ENCODE data around the gene BMP8A. TPM values are rescaled to one million over a fixed set of nuclear protein-coding genes. Genes with fewer than 3 reads are reported as not detected.
A peak's percentile ranks its signal among the peaks of the same experiment; 100 is the strongest.
"Not testable (repeated sequence)": the region's sequence is repeated elsewhere in the genome, so short reads cannot be mapped to it uniquely, and the experiment has no call there.

BMP8A gene
- total and polyA plus RNA-seq, 9 of the 15 experiments (the other 6 are each of a cell fraction or from before 2014, with no cell fraction given) = 0.05 to 0.31 TPM; not detected in 7

DNA sequence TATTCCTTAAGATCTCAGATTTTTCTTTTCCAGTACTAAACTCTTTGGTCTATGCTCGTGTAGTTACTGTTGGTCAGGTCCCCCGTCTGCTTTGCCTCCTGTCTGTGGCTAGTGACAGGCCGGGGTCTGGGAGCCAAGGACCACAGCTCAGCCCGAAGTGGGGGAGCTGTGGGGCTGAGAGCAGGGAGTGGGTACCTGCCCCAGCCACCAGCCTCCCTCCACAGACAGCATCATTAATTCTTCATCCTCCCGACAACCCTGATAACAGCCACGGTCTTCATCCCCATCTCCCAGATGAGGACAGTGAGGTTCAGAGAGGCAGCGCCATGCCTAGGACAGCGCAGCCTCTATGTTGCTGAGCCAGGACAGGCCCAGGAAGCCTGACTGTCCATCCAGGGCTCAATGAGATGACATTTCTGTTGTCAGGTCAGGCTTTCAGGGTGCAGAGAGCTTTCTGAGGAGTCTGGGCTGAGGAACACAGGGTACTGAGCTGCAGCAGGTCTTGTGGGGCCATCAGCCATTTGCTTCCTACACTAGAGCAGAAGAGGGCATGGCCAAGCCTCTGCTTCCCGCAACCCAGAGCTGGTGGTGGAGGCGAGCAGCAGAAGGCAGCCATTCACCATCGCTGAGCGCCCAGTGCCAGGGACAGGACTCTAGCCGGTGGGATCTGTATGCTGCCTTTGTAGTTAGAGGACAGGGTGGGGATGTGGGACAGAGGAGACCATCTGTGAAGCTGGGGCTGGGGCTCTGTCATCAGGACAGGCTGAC, 1.8 kb downstream of the BMP8A start:
- BruUV-seq (replicated peaks); H4K20me1 ChIP-seq (replicated peaks; ENCODE audit: control insufficient read depth, insufficient read depth, low read length); CTCF ChIA-PET (ENCODE audit: low intra/inter-chr PET ratio); H3K79me2 ChIP-seq (ENCODE audit: control insufficient read depth, insufficient read depth, low read length); H3K4me3 ChIP-seq; H3K36me3 ChIP-seq (ENCODE audit: control insufficient read depth, insufficient read depth, low read length); H3K4me2 ChIP-seq (ENCODE audit: insufficient read depth, low read length); ATAC-seq; H3K27ac ChIP-seq (ENCODE audit: extremely low read depth, low read depth, low read length); DNase-seq (ENCODE audit: extremely low read depth in 1 of 4, low spot score in 3 of 4); H2AFZ ChIP-seq (ENCODE audit: low read depth, low read length); H3K9me3 ChIP-seq (replicated peaks; ENCODE audit: control insufficient read depth, insufficient read depth, low read depth, low read length); intact Hi-C loops (cut with micrococcal nuclease); H3K9me1 ChIP-seq (ENCODE audit: control insufficient read depth, insufficient read depth, low read length); H3K9ac ChIP-seq (ENCODE audit: insufficient read depth in 1 of 2, low read depth in 2 of 2, low read length in 2 of 2); in situ Hi-C loops (cut with MboI): not testable (repeated sequence)
- peaks cover 4 to 30% of the 10 kb centered on the region in 2 experiments for H3K27me3 ChIP-seq (ENCODE audit: control insufficient read depth in 2 of 2, insufficient read depth in 2 of 2, low read length in 2 of 2)
- WGBS (ENCODE audit: insufficient coverage, low coverage, missing lambda C conversion rate) = 16% methylated on average over 13 of the region's 13 CpGs
- peak; percentile 29 for FAIRE-seq
- POLR2A ChIA-PET = interaction anchor here (0.6 to 0.7 kb wide), 2 partner anchors 16 to 403 kb away, joined by 3 to 5 read pairs; no protein-coding TSS in a partner anchor
- 0 out of 2 replicates have a peak, but pooled peaks have one; percentile 74 for TF ChIP-seq EZH2 (IDR thresholded peaks at IDR 0.05; ENCODE audit: borderline replicate concordance, low read depth, low read length)
- peaks cover 0 to 28% of the 10 kb centered on the region in 2 experiments; a peak in 2 of 5 replicates for H3K4me1 ChIP-seq (replicated peaks in 1 of 2; ENCODE audit: control insufficient read depth in 2 of 2, insufficient read depth in 2 of 2, low read length in 2 of 2)

GRCh38 chr1:39494671-39495410, 3.4 kb downstream of the BMP8A start:
- ChIA-PET CTCF (ENCODE audit: low intra/inter-chr PET ratio) (no interaction called here), POLR2A (interaction anchor here (0.6 to 0.8 kb wide), 3 partner anchors 46 to 892 kb away, joined by 3 to 4 read pairs (median 3); no protein-coding TSS in a partner anchor)
- intact Hi-C loops (cut with micrococcal nuclease) = no loop called here
- in situ Hi-C loops (cut with MboI) = no loop called here
- Histone ChIP-seq H3K9ac (ENCODE audit: insufficient read depth in 1 of 2, low read depth in 2 of 2, low read length in 2 of 2) (no peak overlapping the region), H3K4me3 (no peak overlapping the region), H3K9me1 (ENCODE audit: control insufficient read depth, insufficient read depth, low read length) (no peaks in the 10 kb centered on the region), H3K36me3 (ENCODE audit: control insufficient read depth, insufficient read depth, low read length) (no peaks in the 10 kb centered on the region), H2AFZ (ENCODE audit: low read depth, low read length) (no peak overlapping the region), H3K4me2 (ENCODE audit: insufficient read depth, low read length) (no peak overlapping the region), H3K27me3 (ENCODE audit: control insufficient read depth in 2 of 2, insufficient read depth in 2 of 2, low read length in 2 of 2) (peaks cover 4 to 30% of the 10 kb centered on the region in 2 experiments), H3K27ac (ENCODE audit: extremely low read depth, low read depth, low read length) (no peak overlapping the region), H4K20me1 (replicated peaks; ENCODE audit: control insufficient read depth, insufficient read depth, low read length) (0 out of 2 replicates have a peak, but pooled peaks cover 4% of the 10 kb centered on the region), H3K9me3 (replicated peaks; ENCODE audit: control insufficient read depth, insufficient read depth, low read depth, low read length) (no peaks in the 10 kb centered on the region), H3K79me2 (ENCODE audit: control insufficient read depth, insufficient read depth, low read length) (no peaks in the 10 kb centered on the region), H3K4me1 (replicated peaks in 1 of 2; ENCODE audit: control insufficient read depth in 2 of 2, insufficient read depth in 2 of 2, low read length in 2 of 2) (peaks cover 0 to 32% of the 10 kb centered on the region in 2 experiments; a peak in 2 of 5 replicates)
- BruUV-seq (replicated peaks) = no TSS peak
- ATAC-seq = no peak
- WGBS (ENCODE audit: insufficient coverage, low coverage, missing lambda C conversion rate) = 2% methylated on average over 12 of the region's 14 CpGs
- FAIRE-seq = no peak
- peak in 1 of 4 experiments; percentile 7 for DNase-seq (ENCODE audit: extremely low read depth in 1 of 4, low spot score in 3 of 4)

All from K562 (cell line).